Nephron progenitor cell (in vitro differentiated cells): ENCODE measurements around the gene ADIPOR2.
A peak's percentile ranks its signal among the peaks of the same experiment; 100 is the strongest.

Experiments
- DNase-seq: peaks from one replicate; pipeline ENCODE4 v3.0.0; 2021
- H3K27ac Mint-ChIP-seq: 2 replicates; pipeline ENCODE4 v1.8.0; 2021; ENCODE audit warnings: mild to moderate bottlenecking, moderate library complexity, mixed read lengths
- H3K27me3 Mint-ChIP-seq: 2 replicates; pipeline ENCODE4 v1.8.0; 2021; ENCODE audit warnings: mild to moderate bottlenecking, low read depth, mixed read lengths; ENCODE audit not compliant: poor library complexity
- H3K36me3 Mint-ChIP-seq: 2 replicates; pipeline ENCODE4 v1.8.0; 2021; ENCODE audit warnings: low read depth, mixed read lengths
- H3K4me1 Mint-ChIP-seq: 2 replicates; pipeline ENCODE4 v1.8.0; 2021; ENCODE audit warnings: mixed read lengths
- H3K4me3 Mint-ChIP-seq: 2 replicates; pipeline ENCODE4 v1.8.0; 2021; ENCODE audit warnings: mild to moderate bottlenecking, moderate library complexity, mixed read lengths
- H3K9me3 Mint-ChIP-seq: 2 replicates; pipeline ENCODE4 v1.8.0; 2021; ENCODE audit warnings: mild to moderate bottlenecking, moderate library complexity, mixed read lengths
- TF ChIP-seq, protein P1 (sequence below): fragments of 200-600 bp; sonication (generic); IDR thresholded peaks from 2 replicates; pipeline ENCODE4 v1.5.0; 2021; ENCODE audit warnings: antibody characterized with exemption

ADIPOR2 gene

DNA sequence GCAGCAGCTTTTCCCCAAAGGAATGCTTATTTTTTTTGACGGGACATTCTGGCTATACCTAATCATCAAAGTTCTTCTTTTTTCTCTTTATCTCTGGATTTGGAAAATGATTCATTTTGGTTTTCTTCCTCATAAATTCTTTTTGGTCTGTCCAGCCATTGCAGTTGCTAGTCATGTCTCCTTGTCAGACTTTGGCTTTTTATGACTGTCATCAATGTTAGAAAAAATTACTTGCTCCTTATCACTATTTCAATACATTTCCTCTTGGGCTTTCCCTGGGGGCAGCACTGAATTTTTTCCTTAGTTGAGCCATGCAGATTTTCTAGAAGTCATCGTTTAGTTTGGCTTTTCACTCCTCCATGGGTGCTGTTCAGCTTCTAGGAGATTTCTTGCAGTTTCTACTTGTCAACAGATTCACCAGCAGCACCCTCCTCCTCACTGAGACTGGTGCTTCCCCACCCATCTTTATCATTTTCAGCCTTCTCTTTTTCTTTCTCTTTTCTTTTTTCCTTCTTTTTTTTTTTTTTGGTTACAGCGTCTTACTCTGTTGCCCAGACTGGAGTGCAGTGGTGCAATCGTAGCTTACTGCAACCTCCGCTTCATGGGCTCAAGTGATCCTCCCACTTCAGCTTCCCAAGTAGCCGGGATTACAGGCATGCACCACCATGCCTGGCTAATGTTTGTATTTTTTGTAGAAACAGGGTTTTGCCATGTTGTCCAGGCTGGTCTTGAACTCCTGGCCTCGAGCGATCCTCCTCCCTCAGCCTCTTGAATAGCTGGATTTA is 5.2 kb downstream of the ADIPOR2 start:
- TF ChIP-seq, protein P1, sequence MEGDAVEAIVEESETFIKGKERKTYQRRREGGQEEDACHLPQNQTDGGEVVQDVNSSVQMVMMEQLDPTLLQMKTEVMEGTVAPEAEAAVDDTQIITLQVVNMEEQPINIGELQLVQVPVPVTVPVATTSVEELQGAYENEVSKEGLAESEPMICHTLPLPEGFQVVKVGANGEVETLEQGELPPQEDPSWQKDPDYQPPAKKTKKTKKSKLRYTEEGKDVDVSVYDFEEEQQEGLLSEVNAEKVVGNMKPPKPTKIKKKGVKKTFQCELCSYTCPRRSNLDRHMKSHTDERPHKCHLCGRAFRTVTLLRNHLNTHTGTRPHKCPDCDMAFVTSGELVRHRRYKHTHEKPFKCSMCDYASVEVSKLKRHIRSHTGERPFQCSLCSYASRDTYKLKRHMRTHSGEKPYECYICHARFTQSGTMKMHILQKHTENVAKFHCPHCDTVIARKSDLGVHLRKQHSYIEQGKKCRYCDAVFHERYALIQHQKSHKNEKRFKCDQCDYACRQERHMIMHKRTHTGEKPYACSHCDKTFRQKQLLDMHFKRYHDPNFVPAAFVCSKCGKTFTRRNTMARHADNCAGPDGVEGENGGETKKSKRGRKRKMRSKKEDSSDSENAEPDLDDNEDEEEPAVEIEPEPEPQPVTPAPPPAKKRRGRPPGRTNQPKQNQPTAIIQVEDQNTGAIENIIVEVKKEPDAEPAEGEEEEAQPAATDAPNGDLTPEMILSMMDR, result no peak
- H3K4me3 Mint-ChIP-seq, result no peak overlapping the region
- H3K27ac Mint-ChIP-seq, result peak overlapping the region; percentile 91
- peaks cover 58% of the 10 kb centered on the region for H3K4me1 Mint-ChIP-seq
- H3K27me3 Mint-ChIP-seq, result no peaks in the 10 kb centered on the region
- peaks cover 65% of the 10 kb centered on the region for H3K36me3 Mint-ChIP-seq
- peaks cover 12% of the 10 kb centered on the region for H3K9me3 Mint-ChIP-seq
- DNase-seq, result no peak

DNA sequence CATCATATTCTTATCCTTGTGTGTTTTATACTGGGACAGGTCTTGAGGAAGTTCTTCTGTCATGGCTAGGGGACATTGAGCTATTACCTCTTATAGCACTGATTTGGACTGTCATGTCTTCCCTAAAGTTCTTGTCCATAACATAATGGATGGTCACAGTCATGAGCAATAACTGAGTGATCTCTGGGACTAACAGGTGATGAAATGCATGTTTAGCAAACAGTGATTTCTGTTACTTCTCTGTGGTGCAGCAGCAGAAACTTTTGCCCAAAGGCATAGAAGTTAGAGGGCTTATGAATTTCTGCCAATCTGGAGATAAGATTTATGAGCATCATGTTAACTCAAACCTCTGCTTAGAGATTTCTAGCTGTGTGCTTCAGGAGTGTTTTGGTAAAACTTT is 5.9 kb downstream of the ADIPOR2 start:
- Mint-ChIP-seq H3K9me3 (peaks cover 14% of the 10 kb centered on the region), H3K27me3 (no peaks in the 10 kb centered on the region), H3K27ac (peak overlapping the region; percentile 91), H3K4me3 (no peak overlapping the region), H3K4me1 (peaks cover 54% of the 10 kb centered on the region), H3K36me3 (peaks cover 70% of the 10 kb centered on the region)
- TF ChIP-seq, protein P1, result no peak
- no peak for DNase-seq

DNA sequence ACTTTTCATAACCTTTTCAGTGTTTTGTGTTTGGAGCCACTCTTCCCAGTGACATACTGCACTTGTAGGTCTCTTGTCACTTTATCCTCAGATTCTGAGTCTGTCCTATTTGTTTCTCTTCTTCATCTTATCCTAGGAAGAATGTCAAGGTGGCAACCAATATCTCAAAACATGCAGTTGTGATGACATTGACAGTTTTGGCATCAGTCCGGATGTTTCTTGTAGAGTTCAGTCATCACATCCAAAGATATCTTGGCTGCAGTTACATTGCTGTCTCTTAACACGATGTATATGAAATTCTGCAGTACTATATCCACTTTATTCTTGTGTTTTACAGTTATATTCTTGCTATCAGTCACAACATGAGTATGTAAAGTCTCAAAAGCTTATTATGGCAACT is 6.4 kb downstream of the ADIPOR2 start:
- peak overlapping the region; percentile 2 for H3K4me3 Mint-ChIP-seq

DNA sequence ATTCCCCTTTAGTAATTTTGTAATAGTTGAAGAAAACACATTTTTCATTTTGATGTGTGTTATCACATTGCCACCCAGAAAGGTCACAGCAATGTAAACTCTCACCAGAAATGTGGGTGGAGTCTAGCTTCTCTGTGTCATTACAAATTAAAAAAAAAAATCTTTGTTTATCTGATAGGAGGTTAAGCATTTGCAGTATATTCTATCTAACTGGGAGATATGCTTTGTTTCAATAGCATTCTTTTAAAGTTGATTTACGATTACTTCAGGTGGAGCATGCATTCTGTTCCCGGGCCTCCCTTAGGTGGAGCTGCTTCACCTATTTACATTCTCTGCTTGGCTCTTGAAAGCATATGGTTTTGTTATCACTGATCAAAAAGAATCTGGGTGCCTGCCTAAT is 7.8 kb downstream of the ADIPOR2 start:
- TF ChIP-seq, protein P1, result no peak
- Mint-ChIP-seq H3K36me3 (peaks cover 79% of the 10 kb centered on the region), H3K4me1 (peaks cover 38% of the 10 kb centered on the region), H3K27me3 (no peaks in the 10 kb centered on the region), H3K4me3 (no peak overlapping the region), H3K9me3 (peaks cover 31% of the 10 kb centered on the region), H3K27ac (peak overlapping the region; percentile 54)
- DNase-seq, result no peak

More for the DNA sequence above, 6.4 kb downstream of the ADIPOR2 start:
- TF ChIP-seq, protein P1, result no peak
- no peaks in the 10 kb centered on the region for H3K27me3 Mint-ChIP-seq
- H3K4me1 Mint-ChIP-seq, result peaks cover 49% of the 10 kb centered on the region
- DNase-seq, result no peak
- peaks cover 19% of the 10 kb centered on the region for H3K9me3 Mint-ChIP-seq
- H3K36me3 Mint-ChIP-seq, result peaks cover 75% of the 10 kb centered on the region
- peak overlapping the region; percentile 56 for H3K27ac Mint-ChIP-seq

DNA sequence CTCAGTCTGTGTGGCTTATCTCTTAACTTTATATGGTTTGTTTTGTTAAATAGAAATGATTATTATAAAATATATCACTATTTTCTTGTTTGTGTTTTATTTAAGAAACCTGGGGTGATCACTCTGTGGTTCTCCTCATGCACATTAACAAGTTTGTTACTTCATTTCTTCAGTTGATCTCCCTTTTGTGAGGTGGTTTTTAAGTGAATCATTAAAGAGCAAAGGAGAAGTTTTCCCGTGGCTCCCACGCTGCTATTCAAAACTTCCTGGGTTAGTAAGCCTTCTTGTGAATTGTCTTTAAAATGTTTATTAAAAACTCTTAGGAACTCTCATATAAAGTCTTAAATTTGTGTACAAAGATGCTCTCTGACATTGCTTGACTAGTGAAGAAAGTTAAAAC is 11.8 kb downstream of the ADIPOR2 start:
- H3K36me3 Mint-ChIP-seq, result peaks cover 96% of the 10 kb centered on the region
- H3K4me1 Mint-ChIP-seq, result peaks cover 13% of the 10 kb centered on the region
- H3K9me3 Mint-ChIP-seq, result peaks cover 63% of the 10 kb centered on the region
- DNase-seq, result no peak
- H3K4me3 Mint-ChIP-seq, result no peak overlapping the region
- peak overlapping the region; percentile 68 for H3K27ac Mint-ChIP-seq
- TF ChIP-seq, protein P1, result no peak
- peaks cover 2% of the 10 kb centered on the region for H3K27me3 Mint-ChIP-seq
